ENCODE measurements around the gene RYK. TPM values are rescaled to one million over a fixed set of nuclear protein-coding genes. Genes with fewer than 3 reads are reported as not detected.

The RYK gene
- total RNA-seq, 1 experiment from 2014 or later: 55.2 TPM

DNA sequence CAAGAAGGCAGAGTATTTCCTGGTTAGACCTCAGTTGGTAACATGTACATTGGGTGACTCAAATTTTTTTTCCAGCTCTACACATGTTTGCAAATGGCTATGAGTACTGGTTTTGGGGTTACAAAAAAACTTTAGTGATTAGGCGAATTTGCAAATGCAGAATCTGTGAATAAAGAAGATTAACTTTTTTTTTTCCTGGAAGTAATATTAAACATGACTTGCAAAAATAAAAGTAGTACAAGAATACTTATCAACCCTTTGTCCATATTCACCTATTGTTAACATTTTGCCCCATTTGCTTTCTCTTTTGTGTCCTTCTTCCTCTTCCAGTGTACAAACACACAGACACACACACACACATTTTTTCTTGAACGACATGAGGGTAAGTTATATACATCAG lies 47.6 kb upstream of the RYK start:
- no peaks in the 10 kb centered on the region for H3K27me3 ChIP-seq (ENCODE audit: insufficient read depth, low read length)
- H3K36me3 ChIP-seq (ENCODE audit: control insufficient read depth in 1 of 2, insufficient read depth in 2 of 2, low read length in 2 of 2): no peaks in the 10 kb centered on the region
- CTCF ChIA-PET: no interaction called here
- no peak overlapping the region for H2AFZ ChIP-seq (ENCODE audit: low read depth, low read length, poor library complexity, severe bottlenecking)
- H3K9me2 ChIP-seq (ENCODE audit: insufficient read depth): no peaks in the 10 kb centered on the region
- POLR2A ChIA-PET: no interaction called here
- no peak overlapping the region for H3K9ac ChIP-seq (ENCODE audit: low read length)
- H3K79me2 ChIP-seq (ENCODE audit: insufficient read depth, low read length): no peaks in the 10 kb centered on the region
- intact Hi-C loops (cut with micrococcal nuclease): loop anchor here (2.0 to 5.0 kb wide), 3 partner anchors 86 to 1566 kb away; no protein-coding TSS in a partner anchor
- H4K20me1 ChIP-seq (ENCODE audit: insufficient read depth): no peaks in the 10 kb centered on the region
- H3K4me3 ChIP-seq (replicated peaks in 1 of 2; ENCODE audit: low read depth in 1 of 2, low read length in 2 of 2): no peak overlapping the region
- ATAC-seq (no peak), DNase-seq (ENCODE audit: low read depth, low spot score) (no peak)
- BruUV-seq (replicated peaks): no TSS peak
- H3K27ac ChIP-seq (ENCODE audit: low read depth, low read length): no peak overlapping the region
- no peaks in the 10 kb centered on the region for H3K4me1 ChIP-seq (ENCODE audit: control insufficient read depth in 1 of 2, insufficient read depth in 2 of 2, low read length in 2 of 2)
- no peak for TF ChIP-seq TCF7L2 (IDR thresholded peaks at IDR 0.05; ENCODE audit: borderline replicate concordance, extremely low read depth, insufficient read depth, insufficient read length)
- no peak for TF ChIP-seq ZFX (IDR thresholded peaks at IDR 0.05)
- TF ChIP-seq, protein P1, sequence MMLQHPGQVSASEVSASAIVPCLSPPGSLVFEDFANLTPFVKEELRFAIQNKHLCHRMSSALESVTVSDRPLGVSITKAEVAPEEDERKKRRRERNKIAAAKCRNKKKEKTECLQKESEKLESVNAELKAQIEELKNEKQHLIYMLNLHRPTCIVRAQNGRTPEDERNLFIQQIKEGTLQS (IDR thresholded peaks at IDR 0.05): no peak
- TF ChIP-seq SP1 (IDR thresholded peaks at IDR 0.05; ENCODE audit: low read depth): no peak
- no peak for TF ChIP-seq SIN3A (IDR thresholded peaks at IDR 0.05; ENCODE audit: low read depth)
- no peak for TF ChIP-seq CEBPB (IDR thresholded peaks at IDR 0.05; ENCODE audit: low read depth)
- TF ChIP-seq POLR2A (IDR thresholded peaks at IDR 0.05; ENCODE audit: borderline replicate concordance, extremely low read depth, insufficient read depth, insufficient read length): no peak
- TF ChIP-seq, protein P2, sequence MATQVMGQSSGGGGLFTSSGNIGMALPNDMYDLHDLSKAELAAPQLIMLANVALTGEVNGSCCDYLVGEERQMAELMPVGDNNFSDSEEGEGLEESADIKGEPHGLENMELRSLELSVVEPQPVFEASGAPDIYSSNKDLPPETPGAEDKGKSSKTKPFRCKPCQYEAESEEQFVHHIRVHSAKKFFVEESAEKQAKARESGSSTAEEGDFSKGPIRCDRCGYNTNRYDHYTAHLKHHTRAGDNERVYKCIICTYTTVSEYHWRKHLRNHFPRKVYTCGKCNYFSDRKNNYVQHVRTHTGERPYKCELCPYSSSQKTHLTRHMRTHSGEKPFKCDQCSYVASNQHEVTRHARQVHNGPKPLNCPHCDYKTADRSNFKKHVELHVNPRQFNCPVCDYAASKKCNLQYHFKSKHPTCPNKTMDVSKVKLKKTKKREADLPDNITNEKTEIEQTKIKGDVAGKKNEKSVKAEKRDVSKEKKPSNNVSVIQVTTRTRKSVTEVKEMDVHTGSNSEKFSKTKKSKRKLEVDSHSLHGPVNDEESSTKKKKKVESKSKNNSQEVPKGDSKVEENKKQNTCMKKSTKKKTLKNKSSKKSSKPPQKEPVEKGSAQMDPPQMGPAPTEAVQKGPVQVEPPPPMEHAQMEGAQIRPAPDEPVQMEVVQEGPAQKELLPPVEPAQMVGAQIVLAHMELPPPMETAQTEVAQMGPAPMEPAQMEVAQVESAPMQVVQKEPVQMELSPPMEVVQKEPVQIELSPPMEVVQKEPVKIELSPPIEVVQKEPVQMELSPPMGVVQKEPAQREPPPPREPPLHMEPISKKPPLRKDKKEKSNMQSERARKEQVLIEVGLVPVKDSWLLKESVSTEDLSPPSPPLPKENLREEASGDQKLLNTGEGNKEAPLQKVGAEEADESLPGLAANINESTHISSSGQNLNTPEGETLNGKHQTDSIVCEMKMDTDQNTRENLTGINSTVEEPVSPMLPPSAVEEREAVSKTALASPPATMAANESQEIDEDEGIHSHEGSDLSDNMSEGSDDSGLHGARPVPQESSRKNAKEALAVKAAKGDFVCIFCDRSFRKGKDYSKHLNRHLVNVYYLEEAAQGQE (IDR thresholded peaks at IDR 0.05; ENCODE audit: low read depth): no peak
- no peak for TF ChIP-seq YY1 (IDR thresholded peaks at IDR 0.05; ENCODE audit: extremely low read depth, insufficient replicate concordance, low read depth, low read length)
- TF ChIP-seq ELF1 (IDR thresholded peaks at IDR 0.05; ENCODE audit: borderline replicate concordance, low read depth): no peak
- TF ChIP-seq JUND (IDR thresholded peaks at IDR 0.05): no peak
- TF ChIP-seq FOSL1 (IDR thresholded peaks at IDR 0.05; ENCODE audit: low read depth): no peak
- TF ChIP-seq ZNF274 (IDR thresholded peaks at IDR 0.05; ENCODE audit: low read depth, low read length): no peak
- TF ChIP-seq, protein P3, sequence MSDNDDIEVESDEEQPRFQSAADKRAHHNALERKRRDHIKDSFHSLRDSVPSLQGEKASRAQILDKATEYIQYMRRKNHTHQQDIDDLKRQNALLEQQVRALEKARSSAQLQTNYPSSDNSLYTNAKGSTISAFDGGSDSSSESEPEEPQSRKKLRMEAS (IDR thresholded peaks at IDR 0.05): no peak
- TF ChIP-seq, protein P4, sequence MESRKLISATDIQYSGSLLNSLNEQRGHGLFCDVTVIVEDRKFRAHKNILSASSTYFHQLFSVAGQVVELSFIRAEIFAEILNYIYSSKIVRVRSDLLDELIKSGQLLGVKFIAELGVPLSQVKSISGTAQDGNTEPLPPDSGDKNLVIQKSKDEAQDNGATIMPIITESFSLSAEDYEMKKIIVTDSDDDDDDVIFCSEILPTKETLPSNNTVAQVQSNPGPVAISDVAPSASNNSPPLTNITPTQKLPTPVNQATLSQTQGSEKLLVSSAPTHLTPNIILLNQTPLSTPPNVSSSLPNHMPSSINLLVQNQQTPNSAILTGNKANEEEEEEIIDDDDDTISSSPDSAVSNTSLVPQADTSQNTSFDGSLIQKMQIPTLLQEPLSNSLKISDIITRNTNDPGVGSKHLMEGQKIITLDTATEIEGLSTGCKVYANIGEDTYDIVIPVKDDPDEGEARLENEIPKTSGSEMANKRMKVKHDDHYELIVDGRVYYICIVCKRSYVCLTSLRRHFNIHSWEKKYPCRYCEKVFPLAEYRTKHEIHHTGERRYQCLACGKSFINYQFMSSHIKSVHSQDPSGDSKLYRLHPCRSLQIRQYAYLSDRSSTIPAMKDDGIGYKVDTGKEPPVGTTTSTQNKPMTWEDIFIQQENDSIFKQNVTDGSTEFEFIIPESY (IDR thresholded peaks at IDR 0.05; ENCODE audit: extremely low read depth, insufficient replicate concordance, low read length): no peak
- no peak for TF ChIP-seq POLR2AphosphoS5 (IDR thresholded peaks at IDR 0.05; ENCODE audit: low read depth, low read length)
- H3K4me2 ChIP-seq (ENCODE audit: low read length): no peak overlapping the region
- peaks cover 0 to 7% of the 10 kb centered on the region in 2 experiments; a peak in 1 of 4 replicates for H3K9me3 ChIP-seq (ENCODE audit: control insufficient read depth in 1 of 2, insufficient read depth in 1 of 2, low read depth in 1 of 2, low read length in 2 of 2)
- RAD21 ChIA-PET (ENCODE audit: low non-redundant PET in 1 of 2, low total read pairs in 2 of 2, uncharacterized antibody in 2 of 2, unreplicated experiment in 2 of 2): no interaction called here

Data from HCT116 (cell line).